ENCODE measurements around the gene ACTG1.

DNA sequence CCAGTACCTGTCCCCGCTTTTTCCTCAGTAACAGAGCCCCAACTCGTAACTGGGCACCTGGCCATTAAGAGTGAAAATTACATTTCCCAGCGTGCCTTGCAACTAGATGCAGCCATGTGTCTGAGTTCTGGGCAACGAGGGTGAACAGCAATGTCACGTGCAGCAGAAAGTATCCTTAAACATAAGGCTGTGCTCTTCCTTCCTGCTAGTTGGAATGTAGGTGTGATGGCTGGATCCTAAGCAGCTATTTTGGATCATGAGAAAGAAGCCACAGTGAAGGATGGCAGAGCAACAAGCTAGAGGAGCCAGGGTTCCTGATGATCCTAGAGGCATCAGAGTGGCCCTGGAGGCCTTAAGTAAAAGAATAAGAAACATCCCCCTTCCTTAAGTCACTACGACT is 36.0 kb downstream of the ACTG1 start:
- TF ChIP-seq, protein P1, sequence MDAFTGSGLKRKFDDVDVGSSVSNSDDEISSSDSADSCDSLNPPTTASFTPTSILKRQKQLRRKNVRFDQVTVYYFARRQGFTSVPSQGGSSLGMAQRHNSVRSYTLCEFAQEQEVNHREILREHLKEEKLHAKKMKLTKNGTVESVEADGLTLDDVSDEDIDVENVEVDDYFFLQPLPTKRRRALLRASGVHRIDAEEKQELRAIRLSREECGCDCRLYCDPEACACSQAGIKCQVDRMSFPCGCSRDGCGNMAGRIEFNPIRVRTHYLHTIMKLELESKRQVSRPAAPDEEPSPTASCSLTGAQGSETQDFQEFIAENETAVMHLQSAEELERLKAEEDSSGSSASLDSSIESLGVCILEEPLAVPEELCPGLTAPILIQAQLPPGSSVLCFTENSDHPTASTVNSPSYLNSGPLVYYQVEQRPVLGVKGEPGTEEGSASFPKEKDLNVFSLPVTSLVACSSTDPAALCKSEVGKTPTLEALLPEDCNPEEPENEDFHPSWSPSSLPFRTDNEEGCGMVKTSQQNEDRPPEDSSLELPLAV (CRISPR knock-in tag; conservative IDR thresholded peaks at IDR 0.05; ENCODE audit: low read depth), result no peak
- TF ChIP-seq POLR2A (IDR thresholded peaks at IDR 0.05; ENCODE audit: insufficient read depth in 1 of 2, low read depth in 2 of 2, low read length in 2 of 2) (no peak), TARDBP (CRISPR knock-in tag; IDR thresholded peaks at IDR 0.05) (no peak), ZBTB7A (CRISPR knock-in tag; IDR thresholded peaks at IDR 0.05) (no peak), ZNF569 (CRISPR knock-in tag; IDR thresholded peaks at IDR 0.05; ENCODE audit: borderline replicate concordance) (no peak), EZH2 (conservative IDR thresholded peaks at IDR 0.05; ENCODE audit: low read depth, low read length) (no peak), TBP (CRISPR knock-in tag; IDR thresholded peaks at IDR 0.05) (no peak)
- TF ChIP-seq, protein P2, sequence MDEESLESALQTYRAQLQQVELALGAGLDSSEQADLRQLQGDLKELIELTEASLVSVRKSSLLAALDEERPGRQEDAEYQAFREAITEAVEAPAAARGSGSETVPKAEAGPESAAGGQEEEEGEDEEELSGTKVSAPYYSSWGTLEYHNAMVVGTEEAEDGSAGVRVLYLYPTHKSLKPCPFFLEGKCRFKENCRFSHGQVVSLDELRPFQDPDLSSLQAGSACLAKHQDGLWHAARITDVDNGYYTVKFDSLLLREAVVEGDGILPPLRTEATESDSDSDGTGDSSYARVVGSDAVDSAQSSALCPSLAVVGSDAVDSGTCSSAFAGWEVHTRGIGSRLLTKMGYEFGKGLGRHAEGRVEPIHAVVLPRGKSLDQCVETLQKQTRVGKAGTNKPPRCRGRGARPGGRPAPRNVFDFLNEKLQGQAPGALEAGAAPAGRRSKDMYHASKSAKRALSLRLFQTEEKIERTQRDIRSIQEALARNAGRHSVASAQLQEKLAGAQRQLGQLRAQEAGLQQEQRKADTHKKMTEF (CRISPR knock-in tag; IDR thresholded peaks at IDR 0.05), result no peak
- TF ChIP-seq, protein P3, sequence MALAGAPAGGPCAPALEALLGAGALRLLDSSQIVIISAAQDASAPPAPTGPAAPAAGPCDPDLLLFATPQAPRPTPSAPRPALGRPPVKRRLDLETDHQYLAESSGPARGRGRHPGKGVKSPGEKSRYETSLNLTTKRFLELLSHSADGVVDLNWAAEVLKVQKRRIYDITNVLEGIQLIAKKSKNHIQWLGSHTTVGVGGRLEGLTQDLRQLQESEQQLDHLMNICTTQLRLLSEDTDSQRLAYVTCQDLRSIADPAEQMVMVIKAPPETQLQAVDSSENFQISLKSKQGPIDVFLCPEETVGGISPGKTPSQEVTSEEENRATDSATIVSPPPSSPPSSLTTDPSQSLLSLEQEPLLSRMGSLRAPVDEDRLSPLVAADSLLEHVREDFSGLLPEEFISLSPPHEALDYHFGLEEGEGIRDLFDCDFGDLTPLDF (CRISPR knock-in tag; IDR thresholded peaks at IDR 0.05), result no peak
- TF ChIP-seq, protein P4, sequence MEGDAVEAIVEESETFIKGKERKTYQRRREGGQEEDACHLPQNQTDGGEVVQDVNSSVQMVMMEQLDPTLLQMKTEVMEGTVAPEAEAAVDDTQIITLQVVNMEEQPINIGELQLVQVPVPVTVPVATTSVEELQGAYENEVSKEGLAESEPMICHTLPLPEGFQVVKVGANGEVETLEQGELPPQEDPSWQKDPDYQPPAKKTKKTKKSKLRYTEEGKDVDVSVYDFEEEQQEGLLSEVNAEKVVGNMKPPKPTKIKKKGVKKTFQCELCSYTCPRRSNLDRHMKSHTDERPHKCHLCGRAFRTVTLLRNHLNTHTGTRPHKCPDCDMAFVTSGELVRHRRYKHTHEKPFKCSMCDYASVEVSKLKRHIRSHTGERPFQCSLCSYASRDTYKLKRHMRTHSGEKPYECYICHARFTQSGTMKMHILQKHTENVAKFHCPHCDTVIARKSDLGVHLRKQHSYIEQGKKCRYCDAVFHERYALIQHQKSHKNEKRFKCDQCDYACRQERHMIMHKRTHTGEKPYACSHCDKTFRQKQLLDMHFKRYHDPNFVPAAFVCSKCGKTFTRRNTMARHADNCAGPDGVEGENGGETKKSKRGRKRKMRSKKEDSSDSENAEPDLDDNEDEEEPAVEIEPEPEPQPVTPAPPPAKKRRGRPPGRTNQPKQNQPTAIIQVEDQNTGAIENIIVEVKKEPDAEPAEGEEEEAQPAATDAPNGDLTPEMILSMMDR (CRISPR knock-in tag; IDR thresholded peaks at IDR 0.05), result no peak
- TF ChIP-seq, protein P5, sequence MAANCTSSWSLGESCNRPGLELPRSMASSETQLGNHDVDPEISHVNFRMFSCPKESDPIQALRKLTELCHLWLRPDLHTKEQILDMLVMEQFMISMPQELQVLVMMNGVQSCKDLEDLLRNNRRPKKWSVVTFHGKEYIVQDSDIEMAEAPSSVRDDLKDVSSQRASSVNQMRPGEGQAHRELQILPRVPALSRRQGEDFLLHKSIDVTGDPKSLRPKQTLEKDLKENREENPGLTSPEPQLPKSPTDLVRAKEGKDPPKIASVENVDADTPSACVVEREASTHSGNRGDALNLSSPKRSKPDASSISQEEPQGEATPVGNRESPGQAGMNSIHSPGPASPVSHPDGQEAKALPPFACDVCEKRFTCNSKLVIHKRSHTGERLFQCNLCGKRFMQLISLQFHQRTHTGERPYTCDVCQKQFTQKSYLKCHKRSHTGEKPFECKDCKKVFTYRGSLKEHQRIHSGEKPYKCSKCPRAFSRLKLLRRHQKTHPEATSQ (CRISPR knock-in tag; IDR thresholded peaks at IDR 0.05; ENCODE audit: borderline replicate concordance), result no peak
